GM12873 (cell line): ENCODE results near the gene LRRN2.

ENCODE experiments used
- CTCF ChIP-seq: IDR thresholded peaks from 2 replicates; pipeline ENCODE4 v1.5.1; 2012; ENCODE audit warnings: low read depth, mild to moderate bottlenecking, moderate library complexity, low read length, control low read depth; ENCODE audit not compliant: insufficient read depth; ENCODE audit errors: missing control alignments

The LRRN2 gene

GRCh38 chr1:204711103-204711946 is 25.8 kb upstream of the LRRN2 start:
- no peak for TF ChIP-seq CTCF

- TF ChIP-seq CTCF = no peak
Measured at GRCh38 chr1:204709960-204710912, 24.7 kb upstream of the LRRN2 start.

GRCh38 chr1:204709021-204709420 is 23.5 kb upstream of the LRRN2 start:
- TF ChIP-seq CTCF = no peak

GRCh38 chr1:204706838-204707509 is 21.4 kb upstream of the LRRN2 start:
- no peak for TF ChIP-seq CTCF

DNA sequence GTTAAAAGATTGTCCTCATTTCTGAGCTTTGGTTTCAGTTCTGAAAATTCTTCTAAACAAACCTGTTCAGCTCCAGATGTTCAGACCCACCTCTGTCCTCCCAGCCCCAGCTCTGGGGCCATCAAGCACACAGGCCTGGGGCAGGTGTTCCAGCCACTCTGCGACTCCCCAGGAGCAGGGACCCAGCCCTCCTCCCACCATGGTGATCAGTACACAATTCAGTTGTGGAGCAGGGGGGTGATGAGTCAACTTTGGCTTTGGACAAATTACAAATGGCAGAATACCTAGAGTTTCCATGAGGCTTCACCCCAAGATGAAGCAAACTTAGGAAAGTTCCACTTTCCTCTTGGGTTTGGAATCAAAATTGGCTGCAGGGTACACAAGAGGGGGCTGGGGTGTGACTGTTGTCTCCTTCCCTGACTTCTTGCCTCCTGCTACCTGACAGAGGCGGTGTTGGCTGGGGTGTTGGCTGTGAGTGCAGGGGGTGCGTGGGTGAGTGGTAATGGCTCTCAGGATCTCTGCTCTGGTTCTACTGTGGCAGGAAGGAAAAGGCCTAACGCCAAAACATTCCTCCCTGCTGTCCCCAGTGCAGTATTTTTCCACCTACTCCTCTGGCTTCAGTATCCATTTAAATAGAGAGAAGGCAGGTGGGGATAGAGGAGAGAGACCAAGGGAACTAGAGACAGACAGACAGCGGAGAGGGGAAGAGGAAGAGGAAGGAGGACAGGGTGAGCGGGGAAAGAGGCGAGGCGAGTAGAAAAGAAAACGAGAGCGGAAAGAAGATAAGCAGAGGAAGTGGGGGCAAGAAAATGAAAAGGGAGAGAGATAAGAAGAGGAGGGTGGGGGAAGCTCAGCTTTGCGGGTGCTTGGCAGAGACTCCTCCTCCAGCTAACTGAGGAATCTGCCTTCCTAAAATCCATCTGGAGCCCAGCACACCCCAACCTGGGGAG is 20.6 kb upstream of the LRRN2 start:
- no peak for TF ChIP-seq CTCF

GRCh38 chr1:204705493-204705811 is 19.9 kb upstream of the LRRN2 start:
- no peak for TF ChIP-seq CTCF
